HG03439 (cell line): ENCODE results near the gene FOXG1.

Experiments
- ATAC-seq: cut with Tn5 transposase; IDR thresholded peaks from one replicate; pipeline ENCODE4 v1.9.1; 2021; ENCODE audit warnings: mild to moderate bottlenecking, moderate library complexity; ENCODE audit not compliant: unreplicated experiment

FOXG1 gene

DNA sequence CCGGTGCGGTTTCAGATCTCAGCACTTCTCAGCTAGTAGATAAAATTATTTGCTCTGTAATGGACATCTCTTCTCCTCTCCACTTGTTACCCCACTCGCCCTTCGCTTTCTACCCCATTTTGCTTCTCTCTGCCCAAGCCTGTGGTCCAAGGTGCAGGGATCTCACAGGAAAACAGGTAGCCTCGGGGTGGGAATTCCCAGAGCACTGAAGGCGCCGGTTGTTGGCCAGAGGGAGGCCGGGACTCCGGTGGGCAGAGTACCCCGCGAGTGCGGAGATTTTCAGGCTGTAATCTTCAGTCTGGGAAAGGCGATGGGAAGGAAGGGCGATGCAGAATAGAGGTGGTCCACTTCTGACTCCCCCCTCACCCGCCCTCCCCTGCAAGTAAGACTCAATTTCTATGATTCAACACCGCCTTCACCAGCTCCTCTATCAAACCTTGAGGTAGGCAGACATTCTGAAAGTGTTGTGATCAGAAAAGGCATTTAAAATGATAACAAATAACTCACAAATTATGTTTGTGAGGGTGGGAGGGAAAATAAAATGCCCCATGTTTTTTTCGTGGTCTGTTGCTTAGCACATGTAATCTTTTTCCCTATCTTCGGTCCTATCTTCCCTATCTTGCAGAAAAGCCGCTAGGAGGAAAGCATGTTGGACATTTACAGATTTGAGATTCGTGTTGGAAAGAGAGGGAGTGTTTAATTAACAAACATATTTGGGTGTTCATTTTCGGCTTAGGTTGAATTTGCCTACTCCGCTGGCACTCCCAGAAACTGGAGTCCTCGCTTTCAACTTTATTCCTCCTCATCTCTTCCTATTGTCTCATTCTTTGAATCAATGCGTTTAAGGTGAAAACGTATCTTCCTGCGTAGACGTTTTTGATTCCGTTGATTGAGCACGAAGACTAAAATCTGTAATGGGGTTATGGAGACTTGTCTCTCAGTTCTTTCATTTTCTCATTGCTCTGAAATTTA lies 8.5 kb downstream of the FOXG1 start:
- ATAC-seq, result no peak

GRCh38 chr14:28776482-28777266 lies 10.1 kb downstream of the FOXG1 start:
- ATAC-seq, result no peak

DNA sequence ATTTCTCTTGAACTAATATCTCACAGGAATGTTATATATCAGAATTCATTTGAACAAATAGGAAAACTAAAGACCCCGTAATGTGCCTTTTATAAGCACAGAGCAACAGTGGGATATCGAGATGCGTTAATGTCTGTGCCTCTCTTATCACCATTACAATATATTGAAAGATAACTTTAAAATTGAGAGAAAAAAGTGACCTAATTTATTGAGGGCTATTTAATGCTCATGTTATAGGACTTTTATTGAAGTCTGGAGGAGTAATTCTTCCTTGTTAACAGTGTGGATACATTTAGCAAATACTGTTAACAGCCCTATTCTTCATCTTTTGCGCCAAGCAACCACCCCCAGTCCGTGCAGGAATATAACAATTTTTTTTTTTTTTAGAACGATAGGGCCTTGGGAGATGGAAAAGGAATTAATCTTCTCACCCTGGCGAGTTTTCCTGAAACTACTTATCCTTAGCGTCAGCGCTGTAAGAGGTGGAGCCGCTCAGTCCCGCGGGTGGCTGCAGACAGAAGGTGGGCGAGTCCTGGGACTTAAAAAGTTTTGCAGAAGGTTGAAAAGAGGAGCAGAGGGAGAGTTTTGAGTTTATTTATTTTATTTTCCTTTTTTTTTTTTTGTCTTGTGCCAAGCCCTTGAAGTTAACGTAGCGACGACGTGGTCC lies 11.0 kb downstream of the FOXG1 start:
- ATAC-seq, result no peak

DNA sequence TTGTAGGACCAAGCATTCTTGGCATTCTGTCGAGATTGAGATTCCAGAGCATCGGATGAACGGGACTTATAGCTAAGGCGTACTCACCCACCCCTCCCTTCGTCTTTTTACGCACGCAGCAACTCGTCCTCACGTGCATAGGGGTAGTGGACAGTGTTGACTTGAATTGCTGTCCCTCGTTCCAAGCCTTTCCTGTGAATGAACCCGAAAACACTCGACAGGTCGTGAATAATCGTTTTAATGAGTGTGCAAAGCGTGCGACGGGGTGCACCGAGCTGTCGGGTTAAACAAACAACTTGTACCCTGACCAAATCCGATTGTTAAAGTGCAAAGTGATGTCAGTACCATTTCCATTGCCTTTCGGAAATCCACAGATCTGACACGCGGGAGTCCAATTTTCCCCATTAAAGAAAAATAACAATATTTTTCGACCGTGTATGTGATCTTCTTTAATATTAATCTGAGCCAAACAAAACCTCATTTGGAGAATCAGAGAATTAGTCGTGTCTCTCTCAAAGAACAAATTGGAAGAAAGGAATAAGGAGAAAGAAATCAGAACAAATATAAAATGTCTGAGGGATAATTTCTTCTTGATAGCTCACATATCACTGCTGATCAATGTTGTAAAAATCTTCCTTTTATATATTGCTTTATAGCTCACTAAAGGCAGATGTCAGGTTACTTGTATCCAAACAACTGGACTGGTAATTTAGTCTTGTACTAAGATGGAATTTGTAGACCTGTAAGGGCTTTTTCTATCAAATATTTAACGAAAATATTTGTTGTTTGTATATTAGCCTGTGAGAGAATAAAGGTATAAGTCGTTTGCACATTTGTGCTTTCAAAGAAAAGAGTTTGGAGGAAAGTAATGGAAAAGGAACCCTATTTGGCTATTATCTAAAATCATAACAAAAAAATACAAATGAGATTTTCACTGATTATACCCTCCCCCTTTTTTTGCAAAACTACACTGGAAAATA lies 11.8 kb downstream of the FOXG1 start:
- ATAC-seq, result no peak

GRCh38 chr14:28779456-28779855 lies 12.9 kb downstream of the FOXG1 start:
- no peak for ATAC-seq

GRCh38 chr14:28780843-28781820 lies 14.5 kb downstream of the FOXG1 start:
- no peak for ATAC-seq

DNA sequence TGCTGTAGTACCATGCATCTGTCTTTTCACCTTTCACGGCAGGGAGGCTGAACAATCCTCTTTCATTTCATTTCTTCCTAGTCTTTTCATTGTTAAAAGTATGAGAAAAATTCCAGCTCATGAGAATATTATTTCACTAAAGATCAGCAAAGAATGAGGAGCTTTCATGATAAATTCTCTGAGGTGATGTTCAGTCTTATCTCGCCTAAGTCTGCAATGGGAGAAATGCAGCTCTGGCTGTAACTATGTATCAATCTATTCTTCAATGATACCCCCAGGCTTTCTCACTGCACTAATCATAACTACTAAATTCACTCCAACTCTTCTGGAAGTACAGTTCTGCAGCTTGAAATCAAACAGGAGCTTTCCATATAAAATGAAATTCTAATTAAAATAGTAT lies 15.7 kb downstream of the FOXG1 start:
- ATAC-seq, result no peak

GRCh38 chr14:28783664-28784063 lies 17.1 kb downstream of the FOXG1 start:
- no peak for ATAC-seq

- no peak for ATAC-seq
These were observed 17.8 kb downstream of the FOXG1 start for GRCh38 chr14:28784096-28785048.

DNA sequence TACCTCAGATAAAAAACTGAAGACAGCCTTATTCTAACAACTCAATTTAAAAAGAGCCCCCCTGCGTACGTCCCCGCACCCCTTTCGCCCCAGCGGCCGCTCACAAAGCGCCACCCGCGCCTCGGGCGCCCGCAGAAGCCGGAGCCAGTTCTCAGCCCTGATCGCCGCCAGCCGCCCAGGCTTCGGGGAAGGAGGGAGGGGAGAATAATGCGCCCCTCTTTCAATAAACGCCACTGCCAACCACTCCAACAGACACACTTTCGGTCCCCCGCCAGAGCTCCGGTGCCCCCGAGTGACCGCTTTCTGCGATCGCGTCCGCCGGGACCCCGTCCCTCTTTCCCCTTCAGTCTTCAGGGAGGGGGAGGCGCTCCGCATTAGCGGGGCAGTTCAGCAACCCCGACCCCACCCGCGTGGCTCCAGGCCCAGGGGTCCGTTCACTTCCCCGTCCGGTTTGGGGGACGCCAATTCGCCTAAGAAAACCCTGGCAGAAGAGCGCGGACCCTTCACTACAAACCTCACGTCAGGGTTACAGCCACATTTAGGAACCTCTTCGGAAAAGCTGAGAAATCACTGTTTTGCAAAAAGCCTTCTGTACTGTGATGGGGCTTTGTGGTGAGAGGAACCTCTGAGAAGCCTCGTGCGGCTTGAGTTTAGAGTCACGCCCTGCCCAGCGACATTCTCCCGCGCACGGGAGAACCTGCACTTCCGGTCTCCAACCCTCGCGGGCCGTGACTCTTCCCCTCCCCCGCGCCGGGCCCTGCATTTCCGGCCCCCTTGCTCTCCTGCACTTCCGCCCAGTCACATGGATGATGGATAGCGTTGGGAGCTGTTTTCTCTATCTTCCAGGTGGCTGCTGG lies 18.7 kb downstream of the FOXG1 start:
- no peak for ATAC-seq

DNA sequence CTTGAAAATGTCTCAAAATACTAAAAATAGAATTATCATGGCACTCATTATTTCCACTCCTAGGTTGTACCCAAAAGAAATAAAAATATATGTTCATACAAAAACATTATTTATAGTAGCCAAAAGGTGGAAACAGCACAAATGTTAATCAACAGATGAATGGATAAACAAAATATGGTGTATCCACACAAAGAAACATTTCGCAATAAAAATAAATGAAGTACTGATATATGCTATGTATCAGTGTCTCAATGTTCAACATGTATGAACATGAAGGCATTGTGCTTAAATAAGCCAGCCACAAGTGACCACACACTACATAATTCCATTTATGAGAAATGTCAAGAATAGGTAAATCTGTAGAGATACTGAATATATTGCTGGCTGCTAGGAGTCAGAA lies 40.9 kb downstream of the FOXG1 start:
- ATAC-seq, result no peak

GRCh38 chr14:28813810-28814209 lies 47.2 kb downstream of the FOXG1 start:
- ATAC-seq, result no peak
